ENCODE measurements around the gene PTPRK. TPM values are rescaled to one million over a fixed set of nuclear protein-coding genes. Genes with fewer than 3 reads are reported as not detected.

The PTPRK gene
- total RNA-seq, 1 experiment from 2014 or later: 34.2 TPM

DNA sequence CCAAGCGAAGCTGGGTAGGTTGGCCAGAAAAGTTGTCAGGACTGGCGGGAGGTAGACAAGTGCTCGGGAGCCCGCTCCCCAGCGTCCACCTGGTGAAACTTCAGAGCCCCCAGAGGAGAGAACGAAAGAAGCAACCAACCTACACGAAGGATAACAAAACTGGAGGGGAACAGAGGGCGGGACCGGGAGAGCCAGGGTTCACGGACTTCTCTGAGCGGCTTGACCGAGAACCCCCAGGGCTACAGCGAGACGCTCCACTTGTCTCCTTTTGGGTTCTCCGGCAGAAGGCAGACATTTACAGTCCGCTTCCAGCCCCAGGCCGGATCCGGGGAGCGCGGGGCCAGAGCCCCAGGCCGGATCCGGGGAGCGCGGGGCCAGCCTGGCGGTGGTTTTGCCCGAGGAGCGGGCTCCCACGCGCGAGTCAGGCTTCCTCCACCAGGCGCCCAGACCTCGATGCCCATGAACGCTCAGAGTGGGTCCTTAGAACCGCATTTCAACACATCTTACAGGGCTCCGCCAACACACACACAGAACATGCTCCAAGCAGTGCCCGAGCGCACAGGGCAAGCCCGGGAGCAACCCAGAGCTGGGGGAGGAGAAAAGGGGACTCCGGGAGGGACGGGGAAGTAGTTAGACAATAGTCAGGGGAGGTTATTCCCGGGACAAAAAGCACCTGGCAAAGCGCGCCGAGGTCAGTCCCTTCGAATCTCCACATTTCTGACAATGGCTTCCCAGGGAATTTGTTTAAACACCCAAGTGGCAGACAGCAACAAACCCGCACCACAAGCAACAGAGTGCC, 1.1 kb downstream of the PTPRK start:
- H3K9me3 ChIP-seq (ENCODE audit: control insufficient read depth in 1 of 2, insufficient read depth in 1 of 2, low read depth in 1 of 2, low read length in 2 of 2): no peaks in the 10 kb centered on the region
- no peaks in the 10 kb centered on the region for H3K27me3 ChIP-seq (ENCODE audit: insufficient read depth, low read length)
- H2AFZ ChIP-seq (ENCODE audit: low read depth, low read length, poor library complexity, severe bottlenecking): peak overlapping the region; percentile 18
- no peak for DNase-seq (ENCODE audit: low read depth, low spot score)
- CTCF ChIA-PET: interaction anchor here (0.9 to 1.8 kb wide), 3 partner anchors 211 to 782 kb away, joined by 3 to 7 read pairs (median 3); no protein-coding TSS in a partner anchor
- H3K9ac ChIP-seq (ENCODE audit: low read length): peak overlapping the region; percentile 90
- H3K79me2 ChIP-seq (ENCODE audit: insufficient read depth, low read length): peaks cover 42% of the 10 kb centered on the region
- POLR2A ChIA-PET: no interaction called here
- intact Hi-C loops (cut with micrococcal nuclease): loop anchor here (10.0 kb wide), 1 partner anchor 665 kb away; no protein-coding TSS in a partner anchor
- RAD21 ChIA-PET (ENCODE audit: low non-redundant PET in 1 of 2, low total read pairs in 2 of 2, uncharacterized antibody in 2 of 2, unreplicated experiment in 2 of 2): no interaction called here
- H3K36me3 ChIP-seq (ENCODE audit: control insufficient read depth in 1 of 2, insufficient read depth in 2 of 2, low read length in 2 of 2): no peaks in the 10 kb centered on the region
- H3K4me1 ChIP-seq (ENCODE audit: control insufficient read depth in 1 of 2, insufficient read depth in 2 of 2, low read length in 2 of 2): peaks cover 10 to 23% of the 10 kb centered on the region in 2 experiments; a peak in 3 of 4 replicates
- peak overlapping the region; percentile 86 to 92 for H3K4me3 ChIP-seq (replicated peaks in 1 of 2; ENCODE audit: low read depth in 1 of 2, low read length in 2 of 2)
- peak; percentile 23; the same call in 1 of the 2 replicates for TF ChIP-seq SIN3A (IDR thresholded peaks at IDR 0.05; ENCODE audit: low read depth)
- no peak for TF ChIP-seq EGR1 (IDR thresholded peaks at IDR 0.05; ENCODE audit: low read depth)
- TF ChIP-seq CTCF (IDR thresholded peaks at IDR 0.05 in 2 of 3, conservative IDR thresholded peaks at IDR 0.05 in 1 of 3; ENCODE audit: borderline replicate concordance in 1 of 3, insufficient read depth in 1 of 3, low read depth in 2 of 3, low read length in 2 of 3): peak in 2 of 3 experiments; percentile 24 to 37; a peak in 3 of 6 replicates
- TF ChIP-seq RAD21 (IDR thresholded peaks at IDR 0.05; ENCODE audit: low read depth): peak; percentile 44; the same call in 1 of the 2 replicates
- TF ChIP-seq MAX (IDR thresholded peaks at IDR 0.05): peak; percentile 8; the same call in 1 of the 2 replicates
- TF ChIP-seq, protein P1, sequence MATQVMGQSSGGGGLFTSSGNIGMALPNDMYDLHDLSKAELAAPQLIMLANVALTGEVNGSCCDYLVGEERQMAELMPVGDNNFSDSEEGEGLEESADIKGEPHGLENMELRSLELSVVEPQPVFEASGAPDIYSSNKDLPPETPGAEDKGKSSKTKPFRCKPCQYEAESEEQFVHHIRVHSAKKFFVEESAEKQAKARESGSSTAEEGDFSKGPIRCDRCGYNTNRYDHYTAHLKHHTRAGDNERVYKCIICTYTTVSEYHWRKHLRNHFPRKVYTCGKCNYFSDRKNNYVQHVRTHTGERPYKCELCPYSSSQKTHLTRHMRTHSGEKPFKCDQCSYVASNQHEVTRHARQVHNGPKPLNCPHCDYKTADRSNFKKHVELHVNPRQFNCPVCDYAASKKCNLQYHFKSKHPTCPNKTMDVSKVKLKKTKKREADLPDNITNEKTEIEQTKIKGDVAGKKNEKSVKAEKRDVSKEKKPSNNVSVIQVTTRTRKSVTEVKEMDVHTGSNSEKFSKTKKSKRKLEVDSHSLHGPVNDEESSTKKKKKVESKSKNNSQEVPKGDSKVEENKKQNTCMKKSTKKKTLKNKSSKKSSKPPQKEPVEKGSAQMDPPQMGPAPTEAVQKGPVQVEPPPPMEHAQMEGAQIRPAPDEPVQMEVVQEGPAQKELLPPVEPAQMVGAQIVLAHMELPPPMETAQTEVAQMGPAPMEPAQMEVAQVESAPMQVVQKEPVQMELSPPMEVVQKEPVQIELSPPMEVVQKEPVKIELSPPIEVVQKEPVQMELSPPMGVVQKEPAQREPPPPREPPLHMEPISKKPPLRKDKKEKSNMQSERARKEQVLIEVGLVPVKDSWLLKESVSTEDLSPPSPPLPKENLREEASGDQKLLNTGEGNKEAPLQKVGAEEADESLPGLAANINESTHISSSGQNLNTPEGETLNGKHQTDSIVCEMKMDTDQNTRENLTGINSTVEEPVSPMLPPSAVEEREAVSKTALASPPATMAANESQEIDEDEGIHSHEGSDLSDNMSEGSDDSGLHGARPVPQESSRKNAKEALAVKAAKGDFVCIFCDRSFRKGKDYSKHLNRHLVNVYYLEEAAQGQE (IDR thresholded peaks at IDR 0.05; ENCODE audit: low read depth): no peak
- H4K20me1 ChIP-seq (ENCODE audit: insufficient read depth): no peaks in the 10 kb centered on the region
- peak; percentile 55 for ATAC-seq
- no peaks in the 10 kb centered on the region for H3K9me2 ChIP-seq (ENCODE audit: insufficient read depth)
- H3K4me2 ChIP-seq (ENCODE audit: low read length): peak overlapping the region; percentile 97
- peak overlapping the region; percentile 84 for H3K27ac ChIP-seq (ENCODE audit: low read depth, low read length)
- BruUV-seq (replicated peaks): no TSS peak
